Stimulated activated CD4-positive, alpha-beta T cell treated with anti-CD3 and anti-CD28 coated beads, Interleukin-4, amount 100 ng/mL, for 4 hours (primary cell): ENCODE measurements around the gene UHMK1.
"Not testable (repeated sequence)": the region's sequence is repeated elsewhere in the genome, so short reads cannot be mapped to it uniquely, and the experiment has no call there.

Experiments used
- DNase-seq, 2 experiments: peaks; one replicate each; pipeline ENCODE4 v3.0.0-alpha.2; 2020

UHMK1 gene

DNA sequence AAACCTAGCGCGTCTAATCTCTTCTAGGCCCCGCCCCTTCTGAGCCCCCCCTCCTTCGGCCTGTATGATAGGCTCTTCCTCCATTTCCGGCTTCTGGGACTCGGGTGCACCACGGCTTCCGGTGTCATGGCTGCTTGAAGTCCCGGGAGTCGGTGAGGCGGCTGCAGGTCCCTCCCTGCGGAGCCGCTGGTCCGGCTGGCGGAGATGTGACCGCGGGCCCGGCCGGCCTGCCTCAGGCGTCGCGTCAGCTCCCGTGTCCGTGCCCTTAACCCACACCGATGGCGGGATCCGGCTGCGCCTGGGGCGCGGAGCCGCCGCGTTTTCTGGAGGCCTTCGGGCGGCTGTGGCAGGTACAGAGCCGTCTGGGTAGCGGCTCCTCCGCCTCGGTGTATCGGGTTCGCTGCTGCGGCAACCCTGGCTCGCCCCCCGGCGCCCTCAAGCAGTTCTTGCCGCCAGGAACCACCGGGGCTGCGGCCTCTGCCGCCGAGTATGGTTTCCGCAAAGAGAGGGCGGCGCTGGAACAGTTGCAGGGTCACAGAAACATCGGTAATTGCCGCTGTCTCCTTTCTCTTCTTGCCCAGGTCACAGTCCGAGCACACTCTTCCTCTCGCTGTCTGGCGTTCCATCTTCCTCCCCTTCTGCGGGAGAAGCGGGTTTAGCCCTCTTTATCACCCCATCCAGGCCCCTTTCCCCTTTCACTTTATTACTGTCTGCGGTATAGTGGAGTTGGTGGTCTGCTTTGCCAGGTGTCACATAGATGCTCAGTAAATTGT lies at the start of gene UHMK1:
UHMK1 (plus strand) TSS at position 96 of the 773 bp plus-strand sequence; CDS start at position 279, 183 bp downstream.
- peak; percentile 83 to 89 for DNase-seq

- DNase-seq, result not testable (repeated sequence)
Observed at GRCh38 chr1:162454361-162454760, 43.3 kb upstream of the UHMK1 start.

DNA sequence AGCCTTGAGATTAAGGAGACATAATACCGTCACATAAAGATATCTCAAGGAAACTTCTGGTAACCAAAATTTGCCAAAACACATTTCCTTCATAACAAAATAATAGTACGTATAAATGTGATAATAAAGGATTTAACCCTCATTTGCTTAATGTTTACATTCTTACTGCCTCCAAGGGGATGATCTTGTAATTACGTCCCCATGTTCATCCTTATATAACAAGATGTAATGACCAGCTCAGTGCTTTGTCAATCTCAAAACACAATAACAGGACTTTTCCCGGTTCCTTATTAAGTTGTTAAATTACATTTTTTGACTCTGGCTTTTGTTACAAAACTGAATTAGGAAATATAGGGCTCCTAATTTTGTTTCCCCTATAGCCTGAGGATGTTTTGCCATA lies 41.3 kb upstream of the UHMK1 start:
- no peak for DNase-seq

- DNase-seq, result no peak
Observed at GRCh38 chr1:162458236-162458635, 39.4 kb upstream of the UHMK1 start.

DNA sequence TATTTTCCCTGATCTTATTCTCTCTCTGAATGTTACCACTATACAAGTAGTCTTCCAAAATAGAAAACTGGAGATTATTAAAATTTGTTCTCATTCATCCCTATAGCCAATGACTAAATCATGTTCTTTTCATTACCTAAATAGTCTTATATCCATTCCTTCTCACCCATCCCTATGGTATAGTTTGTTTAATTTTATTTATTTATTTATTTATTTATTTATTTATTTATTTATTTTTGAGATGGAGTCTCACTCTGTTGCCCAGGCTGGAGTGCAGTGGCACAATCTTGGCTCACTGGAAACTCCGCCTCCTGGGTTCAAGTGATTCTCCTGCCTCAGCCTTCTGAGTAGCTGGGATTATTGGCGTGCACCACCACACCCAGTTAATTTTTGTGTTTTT lies 35.2 kb upstream of the UHMK1 start:
- not testable (repeated sequence) for DNase-seq

DNA sequence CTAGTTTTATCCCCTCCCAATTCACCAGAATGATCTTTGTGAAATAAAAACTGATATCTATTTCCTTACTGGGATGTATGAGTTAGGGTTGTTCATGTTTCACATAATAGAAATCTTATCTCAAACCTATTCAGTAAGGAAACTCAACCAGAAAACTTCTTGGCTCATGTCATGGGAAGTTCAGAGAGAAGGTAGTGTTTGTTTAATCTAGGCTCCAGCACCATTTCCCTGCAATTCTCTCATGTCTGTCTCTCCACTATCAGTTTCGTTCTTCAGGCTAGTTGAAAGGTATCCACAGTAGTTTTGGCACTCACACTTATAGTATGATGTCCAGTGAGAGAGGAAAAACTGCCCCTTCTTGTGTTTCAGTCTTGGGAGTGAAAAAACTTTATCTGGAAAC lies 34.6 kb upstream of the UHMK1 start:
- no peak for DNase-seq

DNA sequence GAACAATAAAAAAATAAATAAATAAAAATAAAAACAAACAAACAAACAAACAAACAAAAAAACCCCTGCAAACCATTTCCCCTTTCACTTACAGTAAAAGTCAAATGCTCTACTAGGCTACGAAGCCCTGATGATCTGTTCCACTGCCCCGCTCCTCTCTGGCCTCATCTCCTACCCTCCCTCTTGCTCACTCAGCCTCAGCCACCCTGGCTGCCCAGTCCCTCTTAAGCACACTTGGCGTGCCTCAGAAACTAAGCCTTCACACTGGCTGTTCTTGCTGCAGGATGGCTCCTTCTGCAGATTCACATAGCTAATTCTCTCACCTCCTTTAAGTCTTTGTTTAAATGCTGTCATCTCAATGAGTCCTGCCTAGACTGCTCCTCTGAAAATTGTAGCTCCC lies 30.8 kb upstream of the UHMK1 start:
- no peak for DNase-seq

DNA sequence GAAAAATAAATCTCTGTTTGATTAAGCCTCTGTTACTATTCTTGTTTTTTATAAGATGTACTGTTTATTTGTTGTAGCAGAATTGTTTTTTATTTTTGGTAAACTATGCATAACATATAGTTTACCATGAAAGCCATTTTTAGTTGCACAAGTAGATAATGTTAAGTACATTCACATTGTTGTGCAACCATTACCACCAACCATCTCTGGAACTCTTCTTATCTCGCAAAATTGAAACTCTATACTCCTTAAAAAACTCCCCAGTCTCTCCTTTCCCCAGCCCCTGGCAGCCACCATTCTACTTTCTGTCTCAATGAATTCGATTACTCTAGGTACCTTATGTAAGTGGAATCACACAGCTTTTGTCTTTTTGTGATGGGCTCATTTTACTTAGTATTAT lies 27.4 kb upstream of the UHMK1 start:
- DNase-seq, result no peak

GRCh38 chr1:162471290-162471853 lies 26.2 kb upstream of the UHMK1 start:
- DNase-seq, result no peak

DNA sequence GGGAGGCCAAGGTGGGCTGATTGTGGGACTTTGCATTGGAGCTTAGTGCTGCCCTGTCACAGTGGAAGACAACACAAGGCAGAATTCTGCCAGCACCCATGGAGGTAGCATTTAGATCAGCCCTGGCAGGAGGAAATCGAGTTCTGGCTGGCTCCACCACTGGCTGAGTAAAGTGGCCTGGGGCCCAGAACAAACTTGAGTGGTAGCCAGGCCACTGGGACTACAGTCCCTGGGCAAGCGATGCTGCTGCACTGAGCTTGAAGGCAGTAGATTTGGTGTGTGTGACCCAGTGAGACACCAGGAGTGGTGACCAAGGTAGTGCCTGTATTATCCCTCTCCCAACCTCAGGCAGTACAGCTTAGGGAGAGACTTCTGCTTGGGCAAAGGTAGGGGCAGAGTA lies 22.5 kb upstream of the UHMK1 start:
- no peak for DNase-seq

- DNase-seq, result no peak
Observed at GRCh38 chr1:162475539-162476185, 22.0 kb upstream of the UHMK1 start.

- no peak for DNase-seq
Observed at GRCh38 chr1:162476620-162477019, 21.0 kb upstream of the UHMK1 start.

GRCh38 chr1:162485236-162485635 lies 12.4 kb upstream of the UHMK1 start:
- DNase-seq, result no peak

DNA sequence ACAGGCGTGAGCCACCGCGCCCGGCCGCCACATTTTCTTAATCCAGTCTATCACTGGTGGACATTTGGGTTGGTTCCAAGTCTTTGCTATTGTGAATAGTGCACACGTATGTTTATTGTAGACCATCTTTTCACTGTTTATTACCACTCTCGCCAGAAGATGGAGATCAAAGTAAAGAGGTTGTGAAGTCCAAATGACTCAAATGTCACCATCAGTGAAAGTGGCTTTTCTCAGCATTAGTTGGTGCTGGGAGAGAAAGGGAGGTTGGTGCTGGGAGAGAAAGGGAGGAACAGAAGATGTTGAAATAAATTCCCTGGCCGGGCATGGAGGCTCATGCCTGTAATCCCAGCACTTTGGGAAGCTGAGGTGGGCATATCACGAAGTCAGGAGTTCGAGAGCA lies 10.4 kb upstream of the UHMK1 start:
- DNase-seq, result no peak

DNA sequence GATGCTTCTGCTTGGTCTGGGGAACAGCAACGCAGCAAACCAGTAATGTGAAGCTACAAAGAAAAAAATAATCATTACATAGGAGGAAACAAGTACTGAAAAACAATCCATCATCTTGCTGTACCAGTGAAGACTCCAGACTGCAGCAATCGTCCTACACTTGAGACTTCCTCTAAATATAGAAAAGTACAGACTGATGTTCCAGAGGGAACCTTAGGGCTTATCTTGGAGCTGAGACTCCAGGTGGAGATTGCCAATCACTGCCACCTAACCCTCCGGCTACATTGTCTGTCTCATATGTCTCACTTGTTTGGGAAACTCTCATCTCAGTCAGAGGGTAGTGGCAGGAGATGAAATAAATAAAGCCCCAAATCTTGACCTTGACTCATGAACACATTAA lies 9.4 kb upstream of the UHMK1 start:
- no peak for DNase-seq

DNA sequence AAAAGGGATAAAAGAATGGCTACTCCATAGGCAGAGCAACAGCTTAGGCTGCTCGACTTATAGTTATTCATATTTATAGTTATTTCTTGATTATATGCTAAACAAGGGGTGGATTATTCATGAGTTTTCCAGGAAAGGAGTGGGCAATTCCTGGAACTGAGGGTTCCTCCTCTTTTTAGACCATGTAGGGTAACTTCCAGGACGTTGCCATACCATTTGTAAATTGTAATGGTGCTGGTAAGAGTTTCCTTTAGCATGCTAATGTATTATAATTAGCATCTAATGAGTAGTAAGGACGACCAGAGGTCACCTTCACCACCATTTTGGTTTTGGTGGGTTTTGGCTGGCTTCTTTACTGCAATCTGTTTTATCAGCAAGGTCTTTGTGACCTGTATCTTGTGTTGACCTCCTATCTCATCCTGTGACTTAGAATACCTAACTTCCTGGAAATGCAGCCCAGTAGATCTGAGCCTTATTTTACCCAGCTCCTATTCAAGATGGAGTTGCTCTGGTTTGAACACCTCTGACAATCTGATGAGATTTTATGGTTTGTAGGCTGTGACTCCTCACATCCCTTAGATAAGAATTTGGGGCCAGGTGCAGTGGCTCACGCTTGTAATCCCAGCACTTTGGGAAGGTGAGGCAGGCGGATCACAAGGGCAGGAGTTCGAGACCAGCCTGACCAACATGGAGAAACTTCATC lies 1.9 kb upstream of the UHMK1 start:
- not testable (repeated sequence) for DNase-seq

DNA sequence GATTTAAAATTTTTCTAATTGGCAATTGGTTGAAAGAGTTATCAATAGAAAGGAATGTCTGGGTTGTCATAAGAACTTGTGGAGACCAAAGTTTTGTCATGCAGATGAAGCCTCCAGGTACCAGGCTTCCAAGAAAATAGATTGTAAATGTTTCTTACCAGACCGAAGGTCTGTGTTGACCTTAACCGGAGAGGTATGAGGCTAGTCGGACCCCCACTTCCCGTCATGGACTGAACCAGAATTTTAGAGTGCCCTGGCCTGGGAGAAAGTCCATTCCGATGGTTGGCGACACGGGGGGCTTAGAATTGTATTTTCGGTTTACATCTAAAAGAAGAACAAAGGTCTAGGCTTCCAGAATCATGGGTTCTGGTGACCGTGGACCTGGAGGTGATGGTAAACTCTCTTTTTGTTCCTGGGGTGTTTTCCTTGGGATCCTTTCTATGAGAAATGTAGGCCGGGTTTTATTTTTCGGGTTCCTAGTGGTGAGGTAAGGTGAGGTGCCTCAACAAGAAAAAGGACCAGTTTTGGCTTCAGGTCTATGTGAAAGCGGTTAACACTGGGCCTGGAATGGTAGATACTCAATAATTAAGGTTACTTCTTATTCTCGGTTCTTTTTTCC lies 405 bp upstream of the UHMK1 start:
- DNase-seq, result no peak

- DNase-seq, result no peak
Observed at GRCh38 chr1:162498496-162498810, 835 bp downstream of the UHMK1 start.

DNA sequence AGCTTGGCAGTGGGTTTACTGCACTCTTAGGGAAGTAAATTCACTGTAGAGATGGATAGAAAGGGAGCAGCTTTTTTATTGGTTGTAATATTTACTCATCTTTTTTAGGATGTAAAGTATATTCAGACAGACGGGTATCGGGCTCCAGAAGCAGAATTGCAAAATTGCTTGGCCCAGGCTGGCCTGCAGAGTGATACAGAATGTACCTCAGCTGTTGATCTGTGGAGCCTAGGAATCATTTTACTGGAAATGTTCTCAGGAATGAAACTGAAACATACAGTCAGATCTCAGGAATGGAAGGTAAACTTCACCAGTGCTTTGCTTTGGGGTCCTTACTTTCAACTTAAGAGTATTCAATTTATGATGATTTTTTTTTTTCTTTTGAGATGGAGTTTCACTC lies 3.2 kb downstream of the UHMK1 start:
- DNase-seq, result no peak

DNA sequence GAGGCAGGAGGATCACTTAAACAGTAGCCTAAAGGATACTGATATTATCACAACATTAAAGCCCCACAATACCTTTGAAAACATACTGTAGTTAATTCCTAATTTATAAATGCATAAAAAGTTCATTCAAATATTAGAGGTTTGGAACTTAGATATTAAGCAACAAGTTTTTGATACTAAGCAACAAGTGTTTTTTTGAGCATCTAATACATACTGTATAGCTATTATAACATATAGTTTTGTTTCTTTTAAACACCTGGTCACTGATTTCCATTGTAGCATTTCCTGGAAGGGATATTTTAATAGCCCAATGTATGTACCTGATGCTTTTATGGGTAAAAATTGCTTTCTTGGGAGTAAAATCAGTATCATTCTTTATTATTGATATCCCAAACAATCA lies 4.5 kb downstream of the UHMK1 start:
- DNase-seq, result no peak

DNA sequence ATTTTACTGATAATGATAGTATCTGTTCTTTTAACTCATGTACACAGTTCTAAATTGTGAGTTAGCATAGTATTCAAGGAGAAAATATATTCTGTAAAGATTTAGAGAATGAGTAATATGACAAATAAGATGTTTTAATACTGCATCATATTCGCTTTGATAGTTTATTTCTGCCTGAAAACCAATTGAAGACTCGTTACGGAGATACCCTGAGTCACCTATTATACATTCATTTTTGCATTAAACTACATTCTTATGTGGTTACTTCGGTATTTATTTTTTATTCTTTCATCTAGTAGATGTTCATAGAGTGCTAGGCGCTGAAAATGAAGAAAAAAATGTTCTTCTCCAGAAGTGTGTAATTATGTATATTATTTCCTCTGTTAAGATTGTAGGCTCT lies 5.3 kb downstream of the UHMK1 start:
- DNase-seq, result no peak

DNA sequence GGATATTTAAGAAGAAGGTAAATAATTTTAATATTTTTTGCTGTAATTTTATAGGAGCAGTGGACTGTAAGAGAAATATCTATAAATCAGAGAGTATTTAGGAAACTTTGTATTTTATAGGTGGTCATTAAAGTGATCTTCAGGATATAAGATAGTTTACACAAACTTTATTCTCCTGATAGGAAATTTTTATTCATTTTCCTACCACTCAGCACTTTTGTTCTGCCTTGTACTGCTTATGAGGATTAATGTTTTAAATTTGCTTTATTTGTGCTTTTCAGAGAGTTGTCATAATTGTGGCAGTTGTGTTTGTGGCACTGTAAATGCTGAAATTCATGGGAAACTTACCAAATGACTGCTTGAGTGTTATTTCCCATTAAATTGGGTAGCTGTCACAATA lies 29.7 kb downstream of the UHMK1 start:
- no peak for DNase-seq

DNA sequence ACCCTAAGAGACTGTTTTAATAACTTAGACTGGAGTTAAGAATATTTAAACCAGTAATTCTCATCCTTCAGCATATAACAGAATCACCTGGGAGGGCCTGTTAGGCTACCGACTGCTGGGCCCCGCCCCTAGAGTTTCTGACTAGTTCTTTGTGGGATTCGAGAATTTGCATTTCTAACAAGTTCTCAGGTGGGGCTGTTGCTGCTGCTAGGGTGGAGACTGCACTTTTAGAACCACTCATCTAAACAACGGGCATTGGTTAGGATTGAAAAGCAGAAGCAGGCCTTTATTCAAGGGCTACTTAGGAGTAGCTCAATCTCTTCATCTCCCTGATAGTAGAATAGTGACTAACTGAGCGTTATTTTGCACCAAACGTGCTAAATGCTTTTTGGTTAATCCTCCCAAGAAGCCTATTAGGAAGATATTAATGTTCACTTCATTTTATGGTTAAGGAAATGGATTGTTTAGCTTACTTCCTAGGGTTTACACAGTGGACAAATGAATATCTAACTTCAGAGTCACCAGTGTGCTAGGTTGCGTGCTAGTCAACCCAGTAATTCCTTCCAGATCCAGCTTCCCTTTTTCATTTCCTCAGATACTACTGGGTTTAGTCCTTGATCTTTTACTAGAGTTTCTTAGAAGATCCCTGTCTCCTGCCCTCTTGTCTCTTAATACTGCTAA lies 32.8 kb downstream of the UHMK1 start:
- DNase-seq, result no peak
